K562 (cell line): Measurements from ENCODE around the gene TNIP1. TPM values are rescaled to one million over a fixed set of nuclear protein-coding genes. Genes with fewer than 3 reads are reported as not detected.

Experiments used
- ATAC-seq: fragments of 200-7000 bp; cut with Tn5 transposase; 3 replicates; pipeline ENCODE4 v1.9.1; 2020; ENCODE audit warnings: moderate library complexity
- BruUV-seq: library from RNA; stranded (reverse); fragments of 400-500 nt; replicated peaks from 2 replicates; lab custom pipeline; 2021; lab: Mats Ljungman, UMichigan
- CTCF ChIA-PET: fragments of 300-600 bp; formaldehyde crosslinking; extraction: SDS; loops from one replicate; lab custom pipeline; 2021; ENCODE audit warnings: low intra/inter-chr PET ratio; lab: Yijun Ruan, JAX
- POLR2A ChIA-PET: fragments of 300-600, 350-650 bp; sonication (Branson Sonifier 250); formaldehyde crosslinking; extraction: SDS; loops from one replicate; lab custom pipeline; 2021; ENCODE audit warnings: antibody characterized with exemption, inconsistent platforms; lab: Yijun Ruan, JAX
- DNase-seq, 4 experiments: peaks; one replicate each; pipeline versions ENCODE4 v3.0.0 to v3.0.0-alpha.2; 2011 to 2018; ENCODE audit warnings: low spot score in 3 of 4, mixed read lengths in 3 of 4; ENCODE audit errors: extremely low read depth in 1 of 4
- FAIRE-seq: peaks from 2 replicates; lab custom pipeline; 2011; peaks lifted over from hg19 to GRCh38; lab: Jason Lieb, UNC
- H2AFZ ChIP-seq: 2 replicates; pipeline ENCODE4 v1.6.0; 2011; ENCODE audit warnings: low read depth, low read length, control low read depth, inconsistent platforms
- H3K27ac ChIP-seq: fragments of 200-600 bp; 3 replicates; pipeline ENCODE4 v1.8.0; 2011; ENCODE audit warnings: low read depth, mild to moderate bottlenecking, control low read depth, inconsistent platforms, low read length, moderate library complexity, mixed read lengths; ENCODE audit errors: extremely low read depth
- H3K27me3 ChIP-seq, 2 experiments: fragments of 300-600 bp in 1 of 2; 2 replicates in 1 of 2; 3 replicates in 1 of 2; pipeline versions ENCODE4 v1.6.0 to v1.8.0; 2011; ENCODE audit warnings: inconsistent platforms in 2 of 2, low read length in 2 of 2, mild to moderate bottlenecking in 1 of 2, mixed read lengths in 1 of 2, moderate library complexity in 1 of 2; ENCODE audit not compliant: control insufficient read depth in 2 of 2, insufficient read depth in 2 of 2
- H3K36me3 ChIP-seq: fragments of 300-600 bp; 3 replicates; pipeline ENCODE4 v1.8.0; 2011; ENCODE audit warnings: mild to moderate bottlenecking, low read length, inconsistent platforms; ENCODE audit not compliant: control insufficient read depth, insufficient read depth
- H3K4me1 ChIP-seq, 2 experiments: fragments of 200-600 bp in 1 of 2; replicated peaks in 1 of 2; 2 replicates in 1 of 2; 3 replicates in 1 of 2; pipeline versions ENCODE4 v1.5.1 to v1.8.0; 2011; ENCODE audit warnings: inconsistent platforms in 2 of 2, low read length in 2 of 2, mild to moderate bottlenecking in 1 of 2, mixed read lengths in 1 of 2, moderate library complexity in 1 of 2; ENCODE audit not compliant: control insufficient read depth in 2 of 2, insufficient read depth in 2 of 2
- H3K4me2 ChIP-seq: 2 replicates; pipeline ENCODE4 v1.6.1; 2011; ENCODE audit warnings: low read length, control low read depth, inconsistent platforms, mixed read lengths; ENCODE audit not compliant: insufficient read depth
- H3K4me3 ChIP-seq: fragments of 200-600 bp; sonication (generic), shearing (Covaris generic); 2 replicates; pipeline ENCODE4 v1.5.1; 2016; ENCODE audit warnings: control low read depth, inconsistent platforms
- H3K79me2 ChIP-seq: fragments of 200-600 bp; 3 replicates; pipeline ENCODE4 v1.8.0; 2011; ENCODE audit warnings: low read length, inconsistent platforms; ENCODE audit not compliant: control insufficient read depth, insufficient read depth
- H3K9ac ChIP-seq, 2 experiments: 2 replicates each; pipeline versions ENCODE4 v1.6.0 to v1.6.1; 2011; ENCODE audit warnings: low read depth in 2 of 2, low read length in 2 of 2, control low read depth in 1 of 2, inconsistent platforms in 1 of 2, mild to moderate bottlenecking in 1 of 2, mixed read lengths in 1 of 2; ENCODE audit not compliant: insufficient read depth in 1 of 2
- H3K9me1 ChIP-seq: one replicate; pipeline ENCODE4 v1.6.0; 2011; ENCODE audit warnings: inconsistent platforms, mild to moderate bottlenecking, low read length, moderate library complexity; ENCODE audit not compliant: control insufficient read depth, insufficient read depth
- H3K9me3 ChIP-seq: replicated peaks from 2 replicates; pipeline ENCODE4 v1.5.1; 2011; ENCODE audit warnings: low read depth, low read length, inconsistent platforms; ENCODE audit not compliant: control insufficient read depth, insufficient read depth
- H4K20me1 ChIP-seq: replicated peaks from 2 replicates; pipeline ENCODE4 v1.6.1; 2011; ENCODE audit warnings: low read length, inconsistent platforms, mixed read lengths; ENCODE audit not compliant: control insufficient read depth, insufficient read depth
- C11orf30 ChIP-seq: fragments of 450-650 bp; IDR thresholded peaks from 2 replicates; pipeline ENCODE4 v1.6.1; 2016; ENCODE audit warnings: low read depth, mild to moderate bottlenecking
- CGGBP1 ChIP-seq: fragments of 250-450 bp; sonication (Bioruptor Pico); IDR thresholded peaks from 2 replicates; pipeline ENCODE4 v1.9.0; 2021; ENCODE audit warnings: mild to moderate bottlenecking
- DIDO1 ChIP-seq: fragments of 450-650 bp; IDR thresholded peaks from 2 replicates; pipeline ENCODE4 v1.6.1; 2016; ENCODE audit warnings: low read depth, missing biosample characterization, missing genetic modification characterization
- ELK1 ChIP-seq: sonication (generic); formaldehyde crosslinking; IDR thresholded peaks from 2 replicates; pipeline ENCODE4 v1.8.1; 2022; ENCODE audit warnings: missing genetic modification reagents
- ELK3 ChIP-seq: fragments of 450-650 bp; formaldehyde crosslinking; IDR thresholded peaks from 2 replicates; pipeline ENCODE4 v1.4.0; 2020; ENCODE audit warnings: mild to moderate bottlenecking
- FOXK2 ChIP-seq, 2 experiments: fragments of 450-650 bp; IDR thresholded peaks in 1 of 2; conservative IDR thresholded peaks in 1 of 2; 2 replicates each; pipeline ENCODE4 v1.6.1; 2016; ENCODE audit warnings: low read depth in 2 of 2, mild to moderate bottlenecking in 1 of 2
- GATA2 ChIP-seq: sonication (generic); formaldehyde crosslinking; IDR thresholded peaks from 2 replicates; pipeline ENCODE4 v1.4.0; 2020; ENCODE audit warnings: mild to moderate bottlenecking, missing genetic modification reagents
- HDGF ChIP-seq: fragments of 450-650 bp; IDR thresholded peaks from 2 replicates; pipeline ENCODE4 v1.6.1; 2016
- MITF ChIP-seq: IDR thresholded peaks from 2 replicates; pipeline ENCODE4 v1.6.1; 2014; ENCODE audit warnings: antibody characterized with exemption
- MLLT1 ChIP-seq, 2 experiments: fragments of 450-650 bp; IDR thresholded peaks; 2 replicates each; pipeline ENCODE4 v1.6.1; 2016
- MYC ChIP-seq, 2 experiments: fragments of 250-450 bp in 1 of 2; sonication (Bioruptor Pico) in 1 of 2; IDR thresholded peaks; 2 replicates each; pipeline versions ENCODE4 v1.5.1 to v1.6.1; 2012 to 2021; ENCODE audit warnings: low read depth in 2 of 2, borderline replicate concordance in 1 of 2, improper control_type of control experiment in 1 of 2, low read length in 1 of 2, mild to moderate bottlenecking in 1 of 2, moderate library complexity in 1 of 2
- PPARD ChIP-seq: fragments of 250-450 bp; sonication (Bioruptor Pico); IDR thresholded peaks from 2 replicates; pipeline ENCODE4 v1.8.0; 2022; ENCODE audit warnings: inconsistent platforms, mild to moderate bottlenecking, moderate library complexity
- TCF15 ChIP-seq: fragments of 250-450 bp; sonication (Bioruptor Pico); IDR thresholded peaks from 2 replicates; pipeline ENCODE4 v1.8.0; 2022; ENCODE audit warnings: moderate library complexity, mild to moderate bottlenecking, inconsistent platforms
- WGBS: fragments of 100-300 bp; shearing (Covaris generic); methylation state at CpG from one replicate; pipeline ENCODE4 v1.1.6; 2016; ENCODE audit warnings: low coverage, mixed read lengths; ENCODE audit not compliant: insufficient coverage; ENCODE audit errors: missing lambda C conversion rate; 5-methylcytosine and 5-hydroxymethylcytosine counted together
- in situ Hi-C: fragments of 300-500 bp; cut with MboI; formaldehyde crosslinking; loops from 4 replicates; pipeline ENCODE4 v1.15.0; 2018; ENCODE audit warnings: inconsistent platforms, mixed read lengths
- intact Hi-C: fragments of 100-400 bp; cut with micrococcal nuclease; formaldehyde crosslinking; loops from 2 replicates; pipeline ENCODE4 v1.14.2; 2022
- polyA plus RNA-seq, 8 experiments: library from polyadenylated mRNA; depleted of rRNA in 4 of 8; stranded (reverse) in 5 of 8; unstranded in 3 of 8; fragments of >200 nt; fragmentation: Nextera tagmentation in 2 of 8; fragmentation: Illumina TruSeq in 1 of 8; extraction: Ambion mirVana in 2 of 8; extraction: Trizol in 1 of 8; gene quantifications; 2 replicates each; pipeline versions ENCODE4 v1.2.1 to v1.2.3, GENCODE V29; 2011 to 2014; ENCODE audit warnings: inconsistent platforms in 1 of 8, missing spikeins in 1 of 8
- total RNA-seq, 7 experiments: library from RNA; depleted of rRNA in 6 of 7; stranded (reverse); fragments of >200 nt in 6 of 7; fragmentation: Illumina TruSeq in 2 of 7; extraction: Trizol in 2 of 7; gene quantifications; 2 replicates each; pipeline versions ENCODE4 v1.2.1 to v1.2.3, GENCODE V29; 2011 to 2021; ENCODE audit warnings: low replicate concordance in 1 of 7

Gene TNIP1
- total and polyA plus RNA-seq, 9 of the 15 experiments (the other 6 are each of a cell fraction or from before 2014, with no cell fraction given): 0.46 to 41.0 (median 24.6) TPM

- Histone ChIP-seq H3K9ac (no peak overlapping the region; a peak in 1 of 4 replicates), H3K9me3 (no peaks in the 10 kb centered on the region), H3K27me3 (no peaks in the 10 kb centered on the region), H3K4me1 (peaks cover 19 to 21% of the 10 kb centered on the region in 2 experiments; a peak in 4 of 5 replicates), H4K20me1 (peaks cover 4% of the 10 kb centered on the region; the same call in 1 of the 2 replicates), H3K9me1 (no peaks in the 10 kb centered on the region), H3K4me3 (no peak overlapping the region), H2AFZ (no peak overlapping the region), H3K79me2 (peaks cover 88% of the 10 kb centered on the region), H3K4me2 (no peak overlapping the region), H3K27ac (no peak overlapping the region), H3K36me3 (peaks cover 21% of the 10 kb centered on the region; the same call in 2 of the 3 replicates)
- TF ChIP-seq MITF (no peak), FOXK2 (conservative IDR thresholded peaks at IDR 0.05 in 1 of 2, IDR thresholded peaks at IDR 0.05 in 1 of 2; ENCODE audit: low read depth in 2 of 2) (no peak), ELK1 (CRISPR knock-in tag) (no peak), GATA2 (CRISPR knock-in tag) (no peak), C11orf30 (no peak), MYC (IDR thresholded peaks at IDR 0.05; ENCODE audit: low read depth, low read length) (no peak), MYC (CRISPR knock-in tag; IDR thresholded peaks at IDR 0.05; ENCODE audit: borderline replicate concordance, low read depth) (no peak), CGGBP1 (CRISPR knock-in tag) (no peak), TCF15 (CRISPR knock-in tag) (no peak), MLLT1 (IDR thresholded peaks at IDR 0.05) (no peak), HDGF (no peak), PPARD (CRISPR knock-in tag) (no peak), DIDO1 (tag) (no peak), ELK3 (CRISPR knock-in tag) (no peak)
- no TSS peak for BruUV-seq
- 82% methylated on average over 9 of the region's 9 CpGs for WGBS
- in situ Hi-C loops (no loop called here), intact Hi-C loops (no loop called here)
- FAIRE-seq (no peak), DNase-seq (no peak), ATAC-seq (no peak)
- CTCF ChIA-PET: no interaction called here
- POLR2A ChIA-PET: interaction anchor here (1.2 kb wide), 1 partner anchor 21 kb away, joined by 3 read pairs; no protein-coding TSS in a partner anchor
These were observed 3.4 kb downstream of the TNIP1 start for GRCh38 chr5:151077419-151077818.
